ENCODE results near the gene PAFAH1B2.
"Not testable (repeated sequence)": the region's sequence is repeated elsewhere in the genome, so short reads cannot be mapped to it uniquely, and the experiment has no call there.

The PAFAH1B2 gene

DNA sequence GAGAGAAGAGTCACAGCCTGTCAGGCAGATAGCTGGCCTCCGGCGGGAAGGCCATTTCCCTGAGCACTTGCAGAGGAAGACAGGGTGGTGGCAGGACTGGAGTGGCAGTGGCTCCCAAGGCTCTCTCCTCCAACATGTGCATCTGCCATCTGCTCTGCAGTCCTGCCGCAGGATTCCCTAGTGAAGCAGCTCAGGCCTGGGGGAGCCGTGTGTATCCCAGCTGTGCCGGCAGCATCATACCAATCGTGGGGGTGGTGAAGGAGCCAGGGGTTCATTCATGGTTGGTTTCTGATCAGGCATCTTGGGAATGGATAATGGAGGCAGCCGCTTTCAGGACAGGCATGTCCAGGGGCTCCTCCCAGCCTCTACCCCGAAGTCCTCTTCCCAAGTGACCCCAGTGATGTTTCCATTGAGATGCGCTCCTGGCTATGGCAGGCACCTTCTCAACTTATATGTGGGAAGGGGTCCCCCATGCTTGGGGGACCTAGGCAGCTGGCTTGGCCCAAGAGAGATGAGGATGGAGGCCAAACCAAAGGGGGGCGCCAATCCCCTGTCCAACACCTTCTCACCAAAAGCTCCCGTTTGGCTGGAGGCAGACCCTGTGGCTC, 61.2 kb downstream of the PAFAH1B2 start:
- no peaks in the 10 kb centered on the region for H3K27me3 ChIP-seq (ENCODE audit: control insufficient read depth, insufficient read depth, low read length)
- H3K36me3 ChIP-seq (ENCODE audit: control insufficient read depth, insufficient read depth, low read length): peaks cover 16% of the 10 kb centered on the region
- peaks cover 30% of the 10 kb centered on the region for H3K4me1 ChIP-seq (ENCODE audit: control insufficient read depth, insufficient read depth, low read length)
- no peak overlapping the region for H3K9ac ChIP-seq (ENCODE audit: low read length)
- no peaks in the 10 kb centered on the region for H3K9me3 ChIP-seq (ENCODE audit: control insufficient read depth, low read length)
- H3K4me3 ChIP-seq (ENCODE audit: low read length): no peak overlapping the region

- not testable (repeated sequence) for H3K9ac ChIP-seq (ENCODE audit: low read length); H3K9me3 ChIP-seq (ENCODE audit: control insufficient read depth, low read length); H3K27me3 ChIP-seq (ENCODE audit: control insufficient read depth, insufficient read depth, low read length); H3K4me3 ChIP-seq (ENCODE audit: low read length)
- H3K4me1 ChIP-seq (ENCODE audit: control insufficient read depth, insufficient read depth, low read length): peaks cover 22% of the 10 kb centered on the region
- H3K36me3 ChIP-seq (ENCODE audit: control insufficient read depth, insufficient read depth, low read length): peaks cover 16% of the 10 kb centered on the region
Observed at GRCh38 chr11:117206111-117206510, 62.0 kb downstream of the PAFAH1B2 start.

GRCh38 chr11:117206859-117207258, 62.8 kb downstream of the PAFAH1B2 start:
- not testable (repeated sequence) for H3K27me3 ChIP-seq (ENCODE audit: control insufficient read depth, insufficient read depth, low read length); H3K9ac ChIP-seq (ENCODE audit: low read length); H3K4me3 ChIP-seq (ENCODE audit: low read length); H3K9me3 ChIP-seq (ENCODE audit: control insufficient read depth, low read length)
- H3K4me1 ChIP-seq (ENCODE audit: control insufficient read depth, insufficient read depth, low read length): peaks cover 19% of the 10 kb centered on the region
- H3K36me3 ChIP-seq (ENCODE audit: control insufficient read depth, insufficient read depth, low read length): peaks cover 15% of the 10 kb centered on the region

GRCh38 chr11:117207481-117207880, 63.4 kb downstream of the PAFAH1B2 start:
- not testable (repeated sequence) for H3K36me3 ChIP-seq (ENCODE audit: control insufficient read depth, insufficient read depth, low read length); H3K4me3 ChIP-seq (ENCODE audit: low read length); H3K9ac ChIP-seq (ENCODE audit: low read length); H3K9me3 ChIP-seq (ENCODE audit: control insufficient read depth, low read length); H3K27me3 ChIP-seq (ENCODE audit: control insufficient read depth, insufficient read depth, low read length)
- H3K4me1 ChIP-seq (ENCODE audit: control insufficient read depth, insufficient read depth, low read length): peaks cover 15% of the 10 kb centered on the region

- H3K4me3 ChIP-seq (ENCODE audit: low read length); H3K9me3 ChIP-seq (ENCODE audit: control insufficient read depth, low read length); H3K9ac ChIP-seq (ENCODE audit: low read length); H3K27me3 ChIP-seq (ENCODE audit: control insufficient read depth, insufficient read depth, low read length); H3K36me3 ChIP-seq (ENCODE audit: control insufficient read depth, insufficient read depth, low read length): not testable (repeated sequence)
- H3K4me1 ChIP-seq (ENCODE audit: control insufficient read depth, insufficient read depth, low read length): peaks cover 15% of the 10 kb centered on the region
Observed at GRCh38 chr11:117208710-117209109, 64.6 kb downstream of the PAFAH1B2 start.

GRCh38 chr11:117209351-117210125, 65.5 kb downstream of the PAFAH1B2 start:
- H3K4me1 ChIP-seq (ENCODE audit: control insufficient read depth, insufficient read depth, low read length): peaks cover 15% of the 10 kb centered on the region
- H3K4me3 ChIP-seq (ENCODE audit: low read length); H3K27me3 ChIP-seq (ENCODE audit: control insufficient read depth, insufficient read depth, low read length); H3K9me3 ChIP-seq (ENCODE audit: control insufficient read depth, low read length); H3K36me3 ChIP-seq (ENCODE audit: control insufficient read depth, insufficient read depth, low read length); H3K9ac ChIP-seq (ENCODE audit: low read length): not testable (repeated sequence)

GRCh38 chr11:117210620-117211019, 66.5 kb downstream of the PAFAH1B2 start:
- H3K4me3 ChIP-seq (ENCODE audit: low read length): no peak overlapping the region
- no peaks in the 10 kb centered on the region for H3K27me3 ChIP-seq (ENCODE audit: control insufficient read depth, insufficient read depth, low read length)
- H3K9me3 ChIP-seq (ENCODE audit: control insufficient read depth, low read length): no peaks in the 10 kb centered on the region
- H3K9ac ChIP-seq (ENCODE audit: low read length): no peak overlapping the region
- peaks cover 15% of the 10 kb centered on the region for H3K4me1 ChIP-seq (ENCODE audit: control insufficient read depth, insufficient read depth, low read length)
- H3K36me3 ChIP-seq (ENCODE audit: control insufficient read depth, insufficient read depth, low read length): peaks cover 6% of the 10 kb centered on the region

DNA sequence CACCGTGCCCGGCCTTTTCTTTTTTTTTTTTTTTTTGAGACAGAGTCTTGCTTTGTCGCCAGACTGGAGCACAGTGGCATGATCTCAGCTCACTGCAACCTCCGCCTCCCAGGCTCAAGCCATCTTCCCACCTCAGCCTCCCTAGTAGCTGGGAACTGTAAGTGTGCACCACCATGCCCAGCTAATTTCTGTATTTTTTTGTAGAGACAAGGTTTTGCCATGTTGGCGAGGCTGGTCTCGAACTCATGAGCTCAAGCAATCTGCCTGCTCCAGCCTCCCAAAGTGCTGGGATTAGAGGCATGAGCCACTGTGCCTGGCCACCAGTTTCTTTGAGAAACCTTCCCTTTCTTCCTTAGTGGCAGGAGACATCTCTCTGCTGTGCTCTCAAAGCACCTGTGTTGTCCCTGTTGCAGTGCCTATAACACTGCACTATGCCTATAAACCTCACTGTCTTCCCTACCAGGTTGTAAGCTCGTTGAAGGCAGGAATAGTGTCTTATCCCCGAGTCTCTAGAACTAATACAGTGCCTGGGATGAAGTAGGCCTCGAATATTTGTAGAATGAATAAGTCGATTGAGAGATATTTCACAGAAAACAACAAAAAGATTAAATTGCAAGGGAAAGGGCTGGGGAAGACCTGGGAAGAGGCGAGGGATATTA, 68.7 kb downstream of the PAFAH1B2 start:
- no peak overlapping the region for H3K9ac ChIP-seq (ENCODE audit: low read length)
- H3K4me1 ChIP-seq (ENCODE audit: control insufficient read depth, insufficient read depth, low read length): peaks cover 20% of the 10 kb centered on the region
- H3K4me3 ChIP-seq (ENCODE audit: low read length): no peak overlapping the region
- no peaks in the 10 kb centered on the region for H3K9me3 ChIP-seq (ENCODE audit: control insufficient read depth, low read length)
- no peaks in the 10 kb centered on the region for H3K27me3 ChIP-seq (ENCODE audit: control insufficient read depth, insufficient read depth, low read length)
- H3K36me3 ChIP-seq (ENCODE audit: control insufficient read depth, insufficient read depth, low read length): peaks cover 6% of the 10 kb centered on the region

- peaks cover 20% of the 10 kb centered on the region for H3K36me3 ChIP-seq (ENCODE audit: control insufficient read depth, insufficient read depth, low read length)
- peaks cover 34% of the 10 kb centered on the region for H3K4me1 ChIP-seq (ENCODE audit: control insufficient read depth, insufficient read depth, low read length)
- H3K9me3 ChIP-seq (ENCODE audit: control insufficient read depth, low read length): no peaks in the 10 kb centered on the region
- no peaks in the 10 kb centered on the region for H3K27me3 ChIP-seq (ENCODE audit: control insufficient read depth, insufficient read depth, low read length)
- no peak overlapping the region for H3K4me3 ChIP-seq (ENCODE audit: low read length)
- no peak overlapping the region for H3K9ac ChIP-seq (ENCODE audit: low read length)
Observed at GRCh38 chr11:117214404-117215110, 70.5 kb downstream of the PAFAH1B2 start.

- H3K4me3 ChIP-seq (ENCODE audit: low read length): no peak overlapping the region
- no peak overlapping the region for H3K9ac ChIP-seq (ENCODE audit: low read length)
- H3K4me1 ChIP-seq (ENCODE audit: control insufficient read depth, insufficient read depth, low read length): peaks cover 50% of the 10 kb centered on the region
- H3K9me3 ChIP-seq (ENCODE audit: control insufficient read depth, low read length): no peaks in the 10 kb centered on the region
- peaks cover 22% of the 10 kb centered on the region for H3K36me3 ChIP-seq (ENCODE audit: control insufficient read depth, insufficient read depth, low read length)
- no peaks in the 10 kb centered on the region for H3K27me3 ChIP-seq (ENCODE audit: control insufficient read depth, insufficient read depth, low read length)
Observed at GRCh38 chr11:117217141-117218084, 73.3 kb downstream of the PAFAH1B2 start.

- Histone ChIP-seq H3K36me3 (ENCODE audit: control insufficient read depth, insufficient read depth, low read length) (peaks cover 22% of the 10 kb centered on the region), H3K9me3 (ENCODE audit: control insufficient read depth, low read length) (no peaks in the 10 kb centered on the region), H3K4me1 (ENCODE audit: control insufficient read depth, insufficient read depth, low read length) (peaks cover 55% of the 10 kb centered on the region), H3K9ac (ENCODE audit: low read length) (peak overlapping the region; percentile 48), H3K27me3 (ENCODE audit: control insufficient read depth, insufficient read depth, low read length) (no peaks in the 10 kb centered on the region), H3K4me3 (ENCODE audit: low read length) (no peak overlapping the region)
Observed at GRCh38 chr11:117218133-117218915, 74.2 kb downstream of the PAFAH1B2 start.

All from mucosa of stomach (tissue), 1 donor.